Embryonic facial prominence (tissue), 1 donor: ENCODE data around the gene SNAPC2.
"Not testable (repeated sequence)": the region's sequence is repeated elsewhere in the genome, so short reads cannot be mapped to it uniquely, and the experiment has no call there.

Source experiments
- DNase-seq: peaks from one replicate; pipeline ENCODE4 v3.0.0-alpha.2; 2016; ENCODE audit errors: extremely low spot score

The SNAPC2 gene

DNA sequence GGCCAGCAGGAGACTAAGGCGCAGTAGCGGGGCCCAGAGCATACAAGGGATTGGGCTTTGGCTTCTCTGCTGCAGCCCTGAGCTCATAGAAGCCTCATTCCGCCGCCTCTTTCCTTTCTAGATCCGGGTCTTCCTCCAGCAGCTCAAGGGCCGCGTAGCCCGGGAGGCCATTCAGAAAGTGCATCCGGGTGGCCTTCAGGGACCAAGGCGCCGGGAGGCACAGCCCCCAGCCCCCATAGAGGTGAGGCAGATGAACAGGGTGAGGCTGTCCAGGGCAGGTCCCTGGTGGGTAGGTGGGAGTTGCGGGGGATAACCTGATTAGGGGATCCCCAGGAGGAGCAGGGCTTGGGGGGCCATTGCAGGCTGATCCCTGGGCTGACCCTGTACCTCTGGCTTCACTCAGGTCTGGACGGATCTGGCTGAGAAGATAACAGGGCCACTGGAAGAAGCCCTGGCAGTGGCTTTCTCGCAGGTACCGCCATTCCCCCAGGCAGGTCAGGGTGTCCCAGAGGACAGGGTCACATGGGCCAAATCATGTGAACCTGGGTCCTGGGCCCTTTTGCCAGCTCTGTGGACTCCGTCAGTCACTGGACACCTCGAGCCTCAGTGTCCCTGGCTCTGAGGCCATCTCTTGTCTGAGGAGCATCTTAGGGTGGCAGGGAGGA, 1.3 kb downstream of the SNAPC2 start:
- DNase-seq, result no peak

DNA sequence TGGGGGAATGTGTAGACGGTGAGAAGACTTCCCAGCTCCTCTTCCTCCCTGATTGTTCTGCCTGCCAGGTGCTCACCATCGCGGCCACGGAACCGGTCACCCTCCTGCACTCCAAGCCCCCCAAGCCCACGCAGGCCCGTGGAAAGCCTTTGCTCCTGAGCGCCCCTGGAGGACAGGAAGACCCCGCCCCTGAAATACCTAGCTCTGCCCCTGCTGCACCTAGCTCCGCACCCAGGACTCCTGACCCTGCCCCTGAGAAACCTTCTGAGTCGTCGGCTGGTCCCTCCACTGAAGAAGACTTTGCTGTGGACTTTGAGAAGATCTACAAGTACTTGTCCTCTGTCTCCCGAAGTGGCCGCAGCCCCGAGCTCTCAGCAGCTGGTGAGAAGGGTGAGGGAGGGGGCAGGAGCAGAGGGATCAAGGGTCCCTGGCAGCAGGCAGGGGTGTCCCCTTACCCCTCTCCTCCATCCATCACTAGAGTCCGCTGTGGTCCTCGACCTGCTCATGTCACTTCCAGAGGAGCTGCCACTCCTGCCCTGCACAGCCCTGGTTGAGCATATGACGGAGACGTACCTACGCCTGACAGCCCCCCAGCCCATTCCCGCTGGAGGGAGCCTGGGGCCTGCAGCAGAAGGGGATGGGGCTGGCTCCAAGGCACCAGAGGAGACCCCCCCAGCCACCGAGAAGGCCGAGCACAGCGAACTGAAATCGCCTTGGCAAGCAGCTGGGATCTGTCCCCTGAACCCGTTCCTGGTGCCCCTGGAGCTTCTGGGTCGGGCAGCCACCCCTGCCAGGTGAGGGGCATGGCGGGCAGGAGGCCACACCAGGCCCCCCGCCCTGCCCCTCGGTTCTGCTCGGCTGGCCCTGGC, 2.1 kb downstream of the SNAPC2 start:
- DNase-seq, result no peak

DNA sequence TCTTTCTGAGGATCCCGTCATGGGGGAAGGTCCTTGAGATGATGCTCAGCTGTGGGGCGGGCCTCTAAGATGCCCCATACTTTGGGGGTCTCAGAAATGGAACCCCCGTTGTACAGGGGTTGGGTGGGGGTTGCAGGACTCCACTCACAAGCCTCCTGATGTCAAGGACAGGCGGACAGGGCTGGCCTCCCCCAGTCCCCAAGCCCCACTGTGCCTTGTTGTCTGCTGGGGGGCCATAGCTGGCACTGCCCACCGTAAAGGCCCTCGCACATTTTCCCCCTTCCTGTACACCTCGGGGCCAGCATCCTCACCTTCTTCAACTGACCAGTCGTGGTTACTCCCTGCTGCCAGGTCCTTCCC, 2.7 kb downstream of the SNAPC2 start:
- no peak for DNase-seq

DNA sequence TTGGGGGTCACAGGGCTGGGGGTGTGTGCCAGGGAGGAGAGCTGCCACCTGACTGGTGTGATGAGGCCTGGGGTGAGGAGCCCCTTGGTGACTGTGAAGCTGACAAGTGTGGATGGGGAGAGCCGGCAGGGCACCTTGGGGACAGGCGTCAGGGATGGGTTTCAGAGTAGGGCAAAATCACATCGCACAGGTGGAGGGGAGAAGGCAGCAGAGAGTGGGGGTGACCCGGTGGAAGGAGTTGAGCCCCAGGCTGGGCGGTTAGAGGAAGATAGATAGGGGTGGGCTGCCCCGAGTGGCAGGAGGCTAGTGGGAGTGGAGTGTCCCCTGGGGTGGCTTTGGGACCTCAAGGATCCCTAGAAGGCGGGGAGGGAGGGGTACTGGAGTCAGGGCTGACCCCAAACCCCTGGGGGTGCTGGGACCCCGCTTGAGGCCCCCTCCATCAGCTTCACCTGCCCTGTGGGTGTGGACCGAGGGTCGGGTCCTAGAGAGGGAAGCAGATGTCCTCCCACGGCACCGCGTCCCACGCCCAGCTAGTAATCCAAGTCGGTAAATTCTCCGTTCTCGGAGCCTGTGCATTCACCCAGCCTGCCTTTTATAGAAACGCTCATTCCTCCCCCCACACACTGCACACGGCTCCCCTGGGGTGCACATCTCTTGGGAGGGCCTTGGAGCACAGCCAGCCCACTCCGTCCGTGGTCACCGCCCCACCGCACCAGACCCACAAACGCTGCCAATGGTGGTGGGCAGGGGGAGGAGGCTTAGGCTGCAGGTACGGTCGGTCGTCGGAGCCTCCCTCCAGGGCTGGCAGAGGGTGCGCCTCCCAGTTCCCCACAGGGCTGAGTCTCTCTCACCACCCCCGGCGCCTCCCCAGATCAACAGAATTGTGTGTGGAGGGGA, 3.4 kb downstream of the SNAPC2 start:
- DNase-seq, result no peak

DNA sequence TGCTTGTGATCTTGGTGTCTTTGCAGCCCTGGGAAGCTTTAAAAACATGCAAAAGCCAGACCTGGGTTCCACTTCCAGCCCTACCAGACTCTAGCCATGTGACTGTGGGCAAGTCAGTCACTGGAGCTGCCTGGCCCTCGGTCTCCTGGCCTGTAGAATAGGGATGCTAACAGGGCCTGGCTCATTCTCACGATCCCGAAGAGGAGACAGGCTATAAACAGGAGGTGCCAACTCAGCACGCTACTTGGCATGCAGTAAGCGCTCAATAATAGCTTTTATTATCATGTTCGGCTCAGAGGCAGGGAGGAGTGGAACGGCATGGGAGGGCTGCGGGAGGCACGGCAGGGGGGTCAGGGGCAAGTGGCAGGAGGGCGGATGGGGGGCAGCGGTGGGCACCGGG, 4.1 kb downstream of the SNAPC2 start:
- no peak for DNase-seq

DNA sequence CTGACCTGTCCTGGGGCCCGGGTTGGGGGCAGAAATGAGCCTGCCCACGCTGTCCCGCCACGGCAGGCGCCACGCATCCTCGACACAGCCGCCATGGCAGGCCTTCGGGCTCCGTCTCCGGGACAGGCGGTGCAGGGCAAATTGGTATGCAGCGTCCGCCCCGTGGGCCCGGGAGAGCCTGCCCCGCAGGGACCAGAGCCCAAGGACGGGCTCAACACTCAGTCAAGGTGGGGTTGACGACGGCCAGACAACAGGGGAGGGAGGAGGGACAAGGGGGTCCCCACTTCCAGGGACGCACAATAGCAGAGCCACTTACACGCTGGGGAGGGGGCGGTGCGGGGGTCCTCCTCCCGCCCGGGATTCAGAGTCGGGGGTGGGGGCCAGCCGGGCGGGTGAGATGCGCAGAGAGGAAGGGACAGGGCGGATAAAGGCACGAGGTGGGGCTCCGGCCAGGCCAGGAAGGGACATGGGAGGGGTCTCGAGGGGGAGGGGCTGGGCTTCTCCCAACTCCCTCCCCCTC, 4.6 kb downstream of the SNAPC2 start:
- DNase-seq, result no peak

DNA sequence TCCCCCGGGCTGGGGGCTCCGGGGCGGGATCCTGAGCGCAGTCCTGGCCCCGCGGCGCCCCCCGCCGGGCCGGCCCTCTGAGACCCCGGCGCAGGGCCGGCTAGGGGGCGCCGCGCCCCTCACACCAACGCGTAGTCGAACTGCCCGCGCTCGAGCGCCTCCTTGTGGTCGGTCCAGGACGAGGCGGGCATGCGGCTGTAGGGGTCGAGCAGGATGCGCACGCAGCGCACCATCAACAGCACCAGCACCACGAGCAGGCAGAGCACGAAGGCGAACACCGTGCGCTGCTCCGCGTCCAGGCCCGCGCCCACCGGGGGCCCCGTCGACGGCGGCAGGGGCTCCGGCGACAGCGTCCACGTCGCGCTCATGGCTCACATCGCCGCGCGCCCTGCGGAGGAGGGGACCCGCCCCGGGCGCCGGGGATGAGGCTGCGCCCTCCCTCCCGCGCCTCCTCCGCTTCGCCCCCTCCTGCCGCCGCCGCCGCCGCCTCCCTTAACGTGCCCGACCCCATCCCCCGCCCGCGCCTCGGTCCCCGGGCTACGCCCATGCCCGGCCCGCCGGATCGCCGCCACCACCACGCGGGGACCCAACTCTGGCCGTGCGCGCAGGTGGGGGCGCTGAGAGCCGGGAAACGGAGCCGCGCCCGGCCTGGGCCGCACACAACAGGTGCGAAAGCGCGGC, 5.2 kb downstream of the SNAPC2 start:
- DNase-seq, result peak; percentile 51

DNA sequence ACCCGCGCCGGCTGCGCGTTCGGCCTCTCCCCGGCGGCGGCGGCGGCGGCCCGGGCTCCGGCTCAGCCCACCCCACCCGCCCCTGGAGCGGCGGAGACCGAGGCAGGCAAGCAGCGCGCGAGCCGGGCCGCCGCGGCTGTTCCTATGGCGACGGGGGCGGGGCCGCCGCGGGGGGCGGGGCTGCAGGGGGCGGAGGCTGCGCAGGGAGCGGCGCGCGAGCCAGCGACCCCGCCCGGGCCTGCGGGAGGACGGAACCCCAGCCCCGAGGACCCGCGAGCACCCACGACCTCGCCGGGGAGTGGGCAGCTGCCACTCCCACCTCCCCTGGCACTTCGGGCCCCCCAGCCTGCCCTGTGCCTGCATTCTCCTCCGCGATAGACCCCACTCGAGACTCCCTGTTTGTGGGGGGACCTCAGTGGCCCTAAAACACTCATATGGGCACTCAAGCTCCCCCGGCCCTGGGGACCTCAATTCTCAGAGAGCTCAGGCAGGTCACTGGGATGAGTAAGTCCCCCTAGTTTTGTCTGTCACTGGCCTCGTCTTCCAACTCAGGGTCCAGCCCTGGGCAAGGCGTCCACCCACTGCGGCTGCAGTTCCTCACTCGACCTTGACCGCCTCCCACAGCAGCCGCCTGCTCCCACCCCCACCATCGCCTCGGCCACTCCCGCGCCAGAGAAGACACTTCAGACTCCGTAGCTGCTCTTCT, 6.0 kb downstream of the SNAPC2 start, which contains the start of gene CTXN1:
Gene CTXN1 (minus strand): TSS at position 115 of the 706 bp plus-strand sequence. CDS start 597 bp downstream, outside the sequence.
- DNase-seq, result no peak

DNA sequence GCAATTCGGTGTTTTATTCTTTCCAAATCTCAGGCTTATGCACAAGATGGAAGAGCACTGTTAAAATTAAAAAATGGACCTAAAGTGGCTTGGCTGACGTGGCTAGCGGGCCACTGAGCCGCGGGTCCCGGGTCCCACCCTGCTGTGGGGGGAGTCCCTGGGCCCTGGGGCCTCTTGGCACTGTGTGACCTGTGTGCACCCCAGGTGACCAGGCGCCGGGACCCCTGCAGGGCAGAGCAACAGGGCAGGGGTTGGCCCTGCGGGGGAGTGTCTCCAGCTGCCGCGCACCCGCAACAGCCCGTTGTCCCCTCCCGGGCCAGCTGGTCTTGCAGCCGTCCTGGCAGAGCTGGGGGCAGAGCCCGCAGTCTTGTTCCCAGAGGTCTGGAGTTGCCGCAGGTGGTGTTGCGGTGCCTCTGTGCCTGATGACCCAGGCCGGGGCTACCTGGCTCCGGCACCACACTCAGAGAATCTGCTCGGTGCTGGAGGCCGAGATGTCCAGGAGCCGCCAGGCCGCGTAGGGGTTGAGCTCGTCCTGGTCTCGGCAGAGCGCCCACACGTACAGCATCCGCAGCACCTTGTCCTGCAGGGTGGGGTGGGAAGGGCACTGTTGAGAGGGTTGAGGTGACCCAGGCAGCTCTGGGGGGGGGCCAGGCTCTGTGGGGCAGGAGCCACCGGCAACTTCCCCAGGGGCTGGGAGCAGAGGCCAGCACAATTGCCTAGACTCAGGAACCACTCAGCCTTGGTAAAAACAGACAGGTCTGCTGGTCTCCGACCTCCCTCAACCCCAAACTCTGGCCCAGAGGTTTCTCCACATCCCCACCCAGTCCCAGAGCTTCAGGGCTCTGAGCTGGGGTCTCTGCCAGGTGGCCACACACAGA, 6.8 kb downstream of the SNAPC2 start:
- no peak for DNase-seq

DNA sequence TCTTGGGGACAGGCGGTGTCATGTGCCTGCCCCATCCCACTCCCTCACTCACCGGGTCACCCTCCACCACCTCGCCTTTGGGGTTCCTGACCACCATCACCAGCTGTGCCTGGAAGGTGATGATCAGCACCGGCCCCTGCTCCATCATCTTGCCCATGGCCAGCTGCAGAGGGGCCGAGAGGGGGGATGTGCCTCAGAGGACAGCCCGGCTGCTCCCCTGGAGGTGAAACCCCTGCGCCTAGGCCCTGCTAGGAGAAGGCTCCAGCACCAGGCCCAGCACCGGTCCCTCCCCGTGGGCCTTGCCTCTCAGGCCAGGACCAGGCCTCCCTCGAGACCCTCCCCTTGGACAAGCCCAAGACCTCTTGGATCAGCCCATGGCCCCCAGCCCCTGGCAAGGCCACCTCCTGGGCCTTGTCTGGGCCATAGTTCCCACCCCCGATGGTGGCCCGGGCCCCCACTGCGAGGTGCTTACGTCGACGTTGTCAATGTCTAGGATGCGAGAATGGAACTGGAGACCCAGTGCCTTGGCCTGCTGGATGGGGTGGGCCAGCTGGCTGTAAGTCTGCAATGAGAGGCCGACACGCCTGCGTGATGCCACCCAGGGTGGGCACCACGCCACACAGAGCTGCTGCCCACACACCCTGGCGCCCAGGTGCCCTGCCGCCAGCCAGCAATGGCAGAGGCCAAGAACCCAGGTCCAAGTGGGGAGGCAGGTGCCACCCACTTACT, 7.6 kb downstream of the SNAPC2 start:
- DNase-seq, result no peak

DNA sequence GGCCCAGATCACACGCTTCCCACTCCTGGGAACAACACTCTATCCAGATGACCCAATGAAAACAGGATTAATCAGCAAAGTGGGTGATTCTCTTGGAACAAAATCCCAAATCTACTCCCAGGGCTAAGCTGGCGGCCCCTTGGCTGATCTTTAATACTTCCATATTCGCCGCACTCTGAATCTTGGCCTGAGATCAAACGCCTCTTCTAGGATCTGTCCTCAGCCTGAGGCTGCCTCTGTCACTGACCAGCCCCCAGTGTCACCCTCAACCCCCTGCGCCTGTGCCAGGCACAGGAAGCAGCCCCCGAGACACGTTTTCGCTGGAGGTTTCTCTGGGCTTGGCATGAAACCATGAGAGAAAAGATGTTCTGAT, 8.2 kb downstream of the SNAPC2 start:
- DNase-seq, result no peak

DNA sequence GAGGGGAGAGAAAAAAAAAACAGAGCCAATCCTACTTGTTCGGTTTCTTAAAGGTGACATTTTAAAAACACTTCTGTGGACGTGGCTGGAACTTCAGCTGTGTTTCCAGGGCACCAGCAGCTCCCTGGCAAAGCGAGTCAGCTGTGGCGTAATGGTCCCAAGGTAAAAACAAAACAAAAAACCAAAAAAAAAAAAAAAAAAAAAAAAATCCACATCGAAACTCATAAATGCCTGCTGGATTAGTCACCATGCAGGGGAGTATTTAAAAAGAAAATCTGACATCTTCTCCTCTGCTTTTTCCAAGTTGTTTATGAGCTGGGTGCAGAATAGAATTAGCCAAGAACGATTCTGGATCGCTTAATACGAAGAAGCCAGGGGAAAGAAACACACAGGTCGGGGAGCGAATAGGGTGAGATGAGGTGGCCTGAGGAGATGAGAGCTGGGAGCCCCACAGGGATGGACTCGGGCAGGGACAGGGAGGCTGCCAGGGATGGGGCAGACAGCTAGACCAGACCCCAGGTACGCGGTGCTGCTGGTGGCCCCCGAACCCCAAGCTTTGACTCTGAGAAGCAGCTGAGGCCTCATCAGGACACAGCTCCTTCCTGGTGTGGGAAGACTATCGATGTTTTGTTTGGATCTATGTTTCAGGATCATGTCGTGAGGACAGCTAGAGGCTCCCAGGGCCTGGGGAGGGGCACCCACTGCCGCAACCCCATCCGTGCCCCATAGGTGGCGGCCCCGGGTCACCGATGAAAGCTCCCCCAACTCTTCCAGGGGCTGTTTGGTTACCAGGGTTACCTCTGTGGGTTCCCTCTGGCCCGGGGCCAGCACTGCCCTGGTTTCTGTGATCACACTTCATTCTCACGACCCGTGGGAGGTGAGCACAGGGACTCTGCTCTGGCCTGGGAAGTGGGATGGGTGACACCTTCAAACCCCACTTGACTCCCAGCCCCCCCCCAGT, 8.9 kb downstream of the SNAPC2 start:
- no peak for DNase-seq

DNA sequence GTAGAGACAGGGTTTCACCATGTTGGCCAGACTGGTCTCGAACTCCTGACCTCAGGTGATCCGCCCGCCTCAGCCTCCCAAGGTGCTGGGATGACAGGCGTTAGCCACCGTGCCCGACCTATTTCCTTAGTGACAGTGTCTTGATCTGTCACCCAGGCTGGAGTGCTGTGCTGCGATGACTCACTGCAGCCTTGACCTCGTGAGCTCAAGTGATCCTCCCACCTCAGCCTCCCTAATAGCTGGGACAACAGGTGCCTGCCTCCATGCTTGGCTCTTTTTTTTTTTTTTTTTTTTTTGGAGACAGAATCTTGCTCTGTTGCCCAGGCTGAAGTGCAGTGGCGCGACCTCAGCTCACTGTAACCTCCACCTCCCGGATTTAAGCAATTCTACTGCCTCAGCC, 9.9 kb downstream of the SNAPC2 start:
- not testable (repeated sequence) for DNase-seq

DNA sequence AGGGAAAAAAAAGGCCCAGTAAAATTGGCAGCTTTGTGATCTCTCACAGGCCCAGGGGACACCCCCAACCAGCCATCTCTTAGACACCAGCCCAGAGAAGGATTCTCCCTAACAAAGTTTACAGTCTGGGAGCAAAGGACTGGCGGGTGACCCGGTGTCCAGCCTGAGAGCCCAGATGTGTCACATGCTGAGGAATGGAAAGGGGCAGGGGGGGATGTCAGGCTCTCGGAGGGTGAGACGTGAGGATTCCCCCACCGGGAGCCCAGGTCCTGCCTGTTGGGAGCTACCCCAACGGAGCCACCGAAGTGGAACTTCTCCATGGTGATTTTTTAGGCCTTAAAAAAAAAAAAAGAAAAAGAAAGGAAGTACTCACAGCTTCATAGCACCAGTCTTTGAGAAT, 10.6 kb downstream of the SNAPC2 start:
- DNase-seq, result no peak

DNA sequence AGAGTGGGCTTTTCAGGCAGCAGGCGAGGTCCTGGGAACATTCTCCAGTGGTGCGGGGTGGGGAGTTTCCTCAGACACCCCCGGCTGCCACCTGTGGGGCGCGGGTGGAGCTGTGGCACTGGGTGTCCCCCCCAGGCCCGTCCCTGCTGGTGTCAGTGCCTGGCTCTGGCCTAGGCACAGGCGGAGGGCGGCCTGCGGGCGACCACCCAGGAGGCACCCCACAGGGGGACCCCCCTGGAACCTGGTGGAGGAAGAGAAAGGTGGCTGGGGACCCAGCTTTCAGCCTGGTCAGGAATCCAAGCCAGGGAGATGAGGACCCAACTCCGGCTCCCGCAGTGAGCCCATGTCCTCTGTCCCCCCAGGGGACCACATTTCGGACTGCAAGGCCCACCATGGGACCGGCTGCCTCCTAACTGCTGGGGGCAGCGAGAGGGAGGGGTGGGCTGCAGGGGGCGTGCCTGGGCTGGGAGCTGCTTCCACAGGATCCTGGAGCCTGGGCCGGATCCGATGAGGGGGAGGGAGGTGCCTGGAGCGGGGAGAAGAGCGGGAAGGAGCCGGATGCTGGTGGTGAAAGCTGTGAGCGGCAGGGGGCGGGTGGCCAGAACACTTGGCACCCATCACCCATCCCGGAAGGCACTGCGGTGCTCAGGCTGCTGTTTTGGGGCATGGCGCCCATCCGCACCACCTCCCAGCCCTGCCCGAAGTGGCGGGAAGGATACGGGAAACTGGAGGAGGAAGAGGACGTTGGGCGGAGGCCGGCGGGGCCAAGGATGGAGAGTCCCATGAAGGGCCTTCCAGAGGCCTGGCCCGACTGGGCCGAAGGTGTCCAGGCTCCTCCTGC, 11.3 kb downstream of the SNAPC2 start:
- no peak for DNase-seq

DNA sequence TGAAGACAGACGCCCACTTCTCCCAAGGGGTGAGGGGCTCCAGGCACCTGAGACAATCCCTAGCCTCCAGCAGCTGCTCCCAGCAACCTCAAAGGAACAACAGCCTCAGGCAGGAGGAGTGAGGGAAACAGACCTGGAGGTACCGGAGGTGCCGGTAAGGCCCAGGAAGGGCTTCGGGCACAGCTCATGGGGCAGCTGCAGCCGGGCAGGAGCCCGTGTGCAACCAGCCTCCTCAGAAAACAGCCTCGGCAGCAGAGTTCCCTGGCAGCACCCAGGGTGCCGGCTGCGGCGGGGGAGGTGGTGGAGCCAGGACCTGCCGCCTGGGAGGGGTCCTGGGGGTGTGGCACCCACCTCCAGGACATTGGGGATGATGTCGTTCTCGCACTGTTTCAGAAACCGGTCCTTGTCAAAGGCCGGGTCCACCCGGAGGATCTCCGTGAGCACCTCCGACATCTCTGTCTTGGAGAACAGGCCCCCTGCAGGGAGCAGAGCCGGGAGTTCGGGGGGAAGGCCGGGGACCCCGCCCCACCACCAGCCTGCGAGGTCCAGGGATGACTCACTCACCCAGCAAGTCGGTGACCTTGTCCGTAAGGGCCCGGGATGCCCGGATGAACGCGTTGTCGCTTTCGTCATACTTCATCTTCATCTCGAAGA, 12.3 kb downstream of the SNAPC2 start:
- DNase-seq, result no peak

DNA sequence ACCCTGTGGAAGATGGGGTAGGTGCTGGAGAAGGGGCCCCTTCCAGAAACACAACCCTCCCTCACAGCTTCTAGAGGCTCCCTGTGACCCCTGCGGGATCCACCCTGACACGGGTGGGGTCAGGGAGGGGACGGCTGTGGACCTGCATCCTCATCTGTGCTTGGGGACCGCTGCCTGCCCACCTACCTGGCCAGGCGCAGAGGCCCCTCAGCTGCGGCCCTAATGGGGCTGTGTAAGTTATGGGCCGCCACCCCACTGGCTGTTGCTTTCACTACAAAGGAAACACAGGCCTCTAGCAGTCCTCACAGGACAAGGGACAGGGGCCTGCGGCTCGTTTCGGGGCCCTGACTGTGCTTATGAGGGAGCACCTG, 12.8 kb downstream of the SNAPC2 start:
- no peak for DNase-seq
